Colonic mucosa (tissue), 4 donors: Measurements from ENCODE around the gene CRTC3. TPM values are rescaled to one million over a fixed set of nuclear protein-coding genes. Genes with fewer than 3 reads are reported as not detected.
A peak's percentile ranks its signal among the peaks of the same experiment; 100 is the strongest.

Experiments used
- DNase-seq: peaks from one replicate; pipeline ENCODE4 v3.0.0-alpha.2; 2020
- H3K27ac ChIP-seq: fragments of 200-600 bp; one replicate; pipeline ENCODE4 v1.8.0; 2021
- H3K27me3 ChIP-seq: fragments of 200-600 bp; one replicate; pipeline ENCODE4 v1.8.0; 2021
- H3K36me3 ChIP-seq: fragments of 200-600 bp; one replicate; pipeline ENCODE4 v1.8.0; 2021
- H3K4me1 ChIP-seq: fragments of 200-600 bp; one replicate; pipeline ENCODE4 v1.8.0; 2021; ENCODE audit warnings: mild to moderate bottlenecking
- H3K4me3 ChIP-seq: fragments of 200-600 bp; one replicate; pipeline ENCODE4 v1.8.0; 2021
- H3K9ac ChIP-seq, 2 donors: one replicate each; pipeline ENCODE4 v1.7.0; 2013; ENCODE audit warnings: control low read depth in 2 of 2, low read depth in 2 of 2, low read length in 2 of 2
- H3K9me3 ChIP-seq: fragments of 200-600 bp; one replicate; pipeline ENCODE4 v1.8.0; 2021
- intact Hi-C: fragments of 100-400 bp; cut with DNase I; formaldehyde crosslinking; loops from one replicate; pipeline ENCODE4 v1.14.1; 2022
- total RNA-seq, 2 donors: library from RNA; stranded (reverse); fragmentation: NEBNext Ultra II Directional in 1 of 2; extraction: Animal tissue kit (Norgen Biotek cat#: 25700) in 1 of 2; gene quantifications; one replicate each; pipeline ENCODE4 v1.2.1, GENCODE V29; 2021
- TF ChIP-seq, protein P1 (sequence below): fragments of 200-600 bp; IDR thresholded peaks from one replicate; pipeline ENCODE4 v1.8.0; 2022; ENCODE audit warnings: antibody characterized with exemption, mild to moderate bottlenecking
- donor health status: healthy.
- donor health status: DM: no; HTN: no; CAD: no.
- donor health status: DM: no; HTN: no; CAD: no.

CRTC3 gene, protein sequence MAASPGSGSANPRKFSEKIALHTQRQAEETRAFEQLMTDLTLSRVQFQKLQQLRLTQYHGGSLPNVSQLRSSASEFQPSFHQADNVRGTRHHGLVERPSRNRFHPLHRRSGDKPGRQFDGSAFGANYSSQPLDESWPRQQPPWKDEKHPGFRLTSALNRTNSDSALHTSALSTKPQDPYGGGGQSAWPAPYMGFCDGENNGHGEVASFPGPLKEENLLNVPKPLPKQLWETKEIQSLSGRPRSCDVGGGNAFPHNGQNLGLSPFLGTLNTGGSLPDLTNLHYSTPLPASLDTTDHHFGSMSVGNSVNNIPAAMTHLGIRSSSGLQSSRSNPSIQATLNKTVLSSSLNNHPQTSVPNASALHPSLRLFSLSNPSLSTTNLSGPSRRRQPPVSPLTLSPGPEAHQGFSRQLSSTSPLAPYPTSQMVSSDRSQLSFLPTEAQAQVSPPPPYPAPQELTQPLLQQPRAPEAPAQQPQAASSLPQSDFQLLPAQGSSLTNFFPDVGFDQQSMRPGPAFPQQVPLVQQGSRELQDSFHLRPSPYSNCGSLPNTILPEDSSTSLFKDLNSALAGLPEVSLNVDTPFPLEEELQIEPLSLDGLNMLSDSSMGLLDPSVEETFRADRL
- total RNA-seq, result 10 to 100 TPM; 16.1 to 24.2 TPM

DNA sequence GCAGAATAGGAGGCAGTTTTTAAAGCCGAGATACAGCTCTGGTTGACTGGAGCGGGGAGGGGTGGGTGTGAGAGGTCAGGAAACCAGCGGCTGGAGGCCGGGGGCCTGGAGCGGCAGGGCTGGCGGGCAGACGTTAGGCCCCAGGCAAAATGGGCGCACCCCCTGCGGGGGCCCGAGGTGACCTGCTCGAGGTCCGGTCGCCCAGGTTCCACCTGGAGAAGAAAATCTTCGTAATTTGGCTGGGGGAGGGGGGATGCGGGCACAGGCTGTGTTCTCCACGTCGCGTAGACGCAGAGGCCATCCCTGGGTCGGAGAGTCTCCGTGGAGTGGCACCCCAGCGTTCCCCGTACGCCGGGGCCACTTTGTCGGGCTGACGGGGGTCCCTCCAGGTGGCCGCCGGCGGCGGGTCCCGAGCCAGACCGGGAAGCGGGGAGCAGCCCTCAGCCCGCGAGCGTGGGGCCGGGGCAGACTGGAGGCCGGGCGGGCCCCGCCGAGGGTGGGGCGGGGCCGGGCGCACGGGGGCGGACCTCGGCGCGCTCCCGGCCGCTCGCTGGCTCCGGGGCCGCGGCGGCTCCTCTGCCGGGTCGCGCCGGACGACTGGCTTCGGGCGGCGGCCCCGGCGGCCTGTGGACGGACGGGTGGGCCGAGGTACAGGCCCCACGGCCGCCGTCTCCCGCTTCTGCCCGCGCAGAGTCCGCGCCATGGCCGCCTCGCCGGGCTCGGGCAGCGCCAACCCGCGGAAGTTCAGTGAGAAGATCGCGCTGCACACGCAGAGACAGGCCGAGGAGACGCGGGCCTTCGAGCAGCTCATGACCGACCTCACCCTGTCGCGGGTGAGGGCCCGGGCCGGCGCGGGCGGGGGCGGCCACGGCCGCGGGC, at the start of gene CRTC3:
Gene CRTC3, plus strand, starts transcription at position 553 of the 879 bp plus-strand sequence. Its CDS starts 149 bp downstream, at position 702.
- Histone ChIP-seq H3K4me3 (peak within 1 kb of the TSS; percentile 58), H3K27me3 (no peaks in the 10 kb centered on the region), H3K27ac (peak within 1 kb of the TSS; percentile 85), H3K9ac (peak within 1 kb of the TSS; percentile 84 to 96), H3K36me3 (no peaks in the 10 kb centered on the region), H3K9me3 (no peaks in the 10 kb centered on the region), H3K4me1 (peaks cover 9% of the 10 kb centered on the region)
- peak; percentile 57 for DNase-seq
- TF ChIP-seq, protein P1, sequence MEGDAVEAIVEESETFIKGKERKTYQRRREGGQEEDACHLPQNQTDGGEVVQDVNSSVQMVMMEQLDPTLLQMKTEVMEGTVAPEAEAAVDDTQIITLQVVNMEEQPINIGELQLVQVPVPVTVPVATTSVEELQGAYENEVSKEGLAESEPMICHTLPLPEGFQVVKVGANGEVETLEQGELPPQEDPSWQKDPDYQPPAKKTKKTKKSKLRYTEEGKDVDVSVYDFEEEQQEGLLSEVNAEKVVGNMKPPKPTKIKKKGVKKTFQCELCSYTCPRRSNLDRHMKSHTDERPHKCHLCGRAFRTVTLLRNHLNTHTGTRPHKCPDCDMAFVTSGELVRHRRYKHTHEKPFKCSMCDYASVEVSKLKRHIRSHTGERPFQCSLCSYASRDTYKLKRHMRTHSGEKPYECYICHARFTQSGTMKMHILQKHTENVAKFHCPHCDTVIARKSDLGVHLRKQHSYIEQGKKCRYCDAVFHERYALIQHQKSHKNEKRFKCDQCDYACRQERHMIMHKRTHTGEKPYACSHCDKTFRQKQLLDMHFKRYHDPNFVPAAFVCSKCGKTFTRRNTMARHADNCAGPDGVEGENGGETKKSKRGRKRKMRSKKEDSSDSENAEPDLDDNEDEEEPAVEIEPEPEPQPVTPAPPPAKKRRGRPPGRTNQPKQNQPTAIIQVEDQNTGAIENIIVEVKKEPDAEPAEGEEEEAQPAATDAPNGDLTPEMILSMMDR, result no peak
- intact Hi-C loops, result no loop called here

DNA sequence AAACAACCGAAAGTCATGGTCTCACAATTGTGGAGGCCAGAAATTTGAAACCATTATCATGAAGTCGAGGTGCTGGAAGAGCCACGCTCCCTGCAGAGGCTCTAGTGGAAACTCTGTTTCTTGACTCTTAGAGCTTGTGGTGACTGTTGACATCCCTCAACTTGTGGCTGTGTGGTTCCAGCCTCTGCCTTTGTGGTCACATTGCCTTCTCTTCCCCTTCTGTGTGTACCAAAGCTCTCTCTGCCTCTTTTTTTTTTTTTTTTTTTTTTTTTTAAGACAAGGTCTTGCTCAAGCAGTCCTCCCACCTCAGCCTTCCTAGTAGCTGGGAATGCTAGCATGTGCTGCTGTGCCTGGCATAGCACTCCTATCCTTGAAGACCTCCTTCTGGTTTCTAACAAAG, 48.7 kb upstream of the CRTC3 start:
- no peak for DNase-seq

DNA sequence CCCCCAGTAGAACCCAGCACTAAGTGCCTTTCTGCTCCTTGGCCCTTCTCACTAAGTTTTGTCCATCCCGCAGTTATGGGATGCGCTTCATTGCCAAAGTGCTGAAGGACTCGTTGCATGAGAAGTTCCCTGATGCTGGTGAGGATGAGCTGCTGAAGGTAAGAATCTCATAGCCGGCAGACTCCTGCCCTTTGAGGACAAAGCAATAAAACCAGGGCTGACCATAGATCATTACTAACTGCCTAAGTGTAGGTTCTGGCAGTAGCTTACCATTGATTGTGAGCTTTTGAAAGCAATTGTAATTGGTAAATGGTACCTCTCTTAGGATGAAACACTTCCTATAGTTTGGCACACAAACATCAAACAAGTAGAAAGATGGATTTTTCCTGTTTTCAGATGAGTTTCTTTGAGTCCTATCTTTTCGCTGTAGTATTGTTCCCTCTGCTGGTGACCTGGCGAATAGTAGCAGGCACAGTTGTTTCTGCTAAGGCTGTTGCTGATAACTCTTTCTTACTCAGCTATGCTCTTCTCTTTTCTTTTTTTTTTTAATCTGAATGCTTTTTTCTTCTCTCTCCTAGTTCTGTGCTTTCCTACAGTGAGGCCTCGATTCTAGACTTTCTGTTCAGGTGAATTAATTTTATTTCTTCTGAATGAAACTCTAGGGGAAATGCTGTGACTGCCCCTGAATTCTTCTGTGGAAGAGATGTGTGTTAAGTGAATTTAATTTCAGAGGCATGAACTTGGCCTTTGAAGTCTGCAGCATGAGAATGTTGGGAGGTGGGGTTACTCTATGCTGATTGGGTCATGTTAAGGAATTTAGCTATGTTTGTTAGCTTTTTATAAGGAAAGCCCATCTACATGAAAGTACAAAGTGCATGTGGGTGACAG, 47.4 kb upstream of the CRTC3 start:
- no peak overlapping the region for H3K9ac ChIP-seq
- H3K9me3 ChIP-seq, result no peaks in the 10 kb centered on the region
- H3K36me3 ChIP-seq, result peaks cover 29% of the 10 kb centered on the region
- intact Hi-C loops, result loop anchor here (5.0 kb wide), 1 partner anchor 160 kb away; no protein-coding TSS in a partner anchor
- H3K4me3 ChIP-seq, result no peak overlapping the region
- DNase-seq, result peak; percentile 52
- H3K27me3 ChIP-seq, result no peaks in the 10 kb centered on the region
- TF ChIP-seq, protein P1, result peak; percentile 45
- no peak overlapping the region for H3K27ac ChIP-seq
- no peaks in the 10 kb centered on the region for H3K4me1 ChIP-seq

More for the DNA sequence above, 48.7 kb upstream of the CRTC3 start:
- Histone ChIP-seq H3K27ac (no peak overlapping the region), H3K36me3 (peaks cover 20% of the 10 kb centered on the region), H3K4me3 (no peak overlapping the region), H3K4me1 (no peaks in the 10 kb centered on the region), H3K9me3 (no peaks in the 10 kb centered on the region), H3K27me3 (no peaks in the 10 kb centered on the region), H3K9ac (no peak overlapping the region)
- intact Hi-C loops, result loop anchor here (5.0 kb wide), 1 partner anchor 159 kb away; no protein-coding TSS in a partner anchor
- TF ChIP-seq, protein P1, result no peak

DNA sequence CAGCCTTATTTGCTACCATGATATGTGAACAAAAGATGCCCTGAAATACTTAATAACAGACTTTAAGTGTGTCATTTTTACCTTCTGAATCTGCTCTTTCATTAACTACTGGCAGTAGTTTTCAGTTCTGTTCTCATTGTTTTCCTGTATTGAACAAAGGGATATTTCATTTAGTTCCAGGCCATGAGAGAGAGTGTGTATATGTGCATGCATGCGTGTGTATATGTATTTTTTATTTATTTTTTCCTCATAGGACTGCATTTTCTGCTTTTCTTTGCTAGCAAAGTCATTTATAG, 46.8 kb upstream of the CRTC3 start:
- no peaks in the 10 kb centered on the region for H3K4me1 ChIP-seq
- peaks cover 33% of the 10 kb centered on the region for H3K36me3 ChIP-seq
- H3K27ac ChIP-seq, result no peak overlapping the region
- no peak overlapping the region for H3K9ac ChIP-seq
- no peak for DNase-seq
- H3K27me3 ChIP-seq, result no peaks in the 10 kb centered on the region
- H3K9me3 ChIP-seq, result no peaks in the 10 kb centered on the region
- TF ChIP-seq, protein P1, result no peak
- intact Hi-C loops, result loop anchor here (5.0 kb wide), 1 partner anchor 161 kb away; no protein-coding TSS in a partner anchor
- no peak overlapping the region for H3K4me3 ChIP-seq
